CD14-positive monocyte (primary cell): ENCODE data around the gene VPS36. TPM values are rescaled to one million over a fixed set of nuclear protein-coding genes. Genes with fewer than 3 reads are reported as not detected.

Source experiments
- DNase-seq, 3 donors: peaks; one replicate each; pipeline ENCODE4 v3.0.0-alpha.2; 2011 to 2022
- H2AFZ ChIP-seq: 2 replicates; pipeline ENCODE4 v1.6.0; 2012; ENCODE audit warnings: mild to moderate bottlenecking, low read depth, low read length, inconsistent platforms; ENCODE audit not compliant: insufficient read depth, poor library complexity, severe bottlenecking
- H3K27ac ChIP-seq, 2 donors: 1 replicate in 1 of 2; 2 replicates in 1 of 2; pipeline ENCODE4 v1.5.1; 2012 to 2013; ENCODE audit warnings: low read length in 2 of 2, control low read depth in 1 of 2, inconsistent platforms in 1 of 2, low read depth in 1 of 2, mild to moderate bottlenecking in 1 of 2
- H3K27me3 ChIP-seq, 2 donors: one replicate each; pipeline versions ENCODE4 v1.6.0 to v1.6.1; 2011 to 2013; ENCODE audit warnings: low read length in 2 of 2; ENCODE audit not compliant: control insufficient read depth in 2 of 2, insufficient read depth in 2 of 2
- H3K36me3 ChIP-seq, 2 donors: replicated peaks in 1 of 2; 1 replicate in 1 of 2; 2 replicates in 1 of 2; pipeline versions ENCODE4 v1.5.1 to v1.6.1; 2012 to 2013; ENCODE audit warnings: low read length in 2 of 2, control low read depth in 1 of 2, inconsistent platforms in 1 of 2, mild to moderate bottlenecking in 1 of 2; ENCODE audit not compliant: insufficient read depth in 2 of 2, control insufficient read depth in 1 of 2
- H3K4me1 ChIP-seq, 2 donors: 1 replicate in 1 of 2; 2 replicates in 1 of 2; pipeline versions ENCODE4 v1.5.1 to v1.6.1; 2012 to 2013; ENCODE audit warnings: low read length in 2 of 2, control low read depth in 1 of 2, inconsistent platforms in 1 of 2, mild to moderate bottlenecking in 1 of 2, moderate library complexity in 1 of 2; ENCODE audit not compliant: insufficient read depth in 2 of 2, control insufficient read depth in 1 of 2
- H3K4me2 ChIP-seq: replicated peaks from 2 replicates; pipeline ENCODE3; 2012; ENCODE audit warnings: low read length, moderate library complexity, mild to moderate bottlenecking; ENCODE audit not compliant: poor library complexity, severe bottlenecking; ENCODE audit errors: extremely low read depth
- H3K4me3 ChIP-seq, 3 experiments: fragments of 200-600 bp in 1 of 3; sonication (generic) in 1 of 3; replicated peaks in 1 of 3; 1 replicate in 2 of 3; 2 replicates in 1 of 3; pipeline ENCODE4 v1.5.1; 2011 to 2013; ENCODE audit warnings: low read length in 3 of 3, mild to moderate bottlenecking in 3 of 3, control low read depth in 2 of 3, low read depth in 2 of 3, inconsistent platforms in 1 of 3, moderate library complexity in 1 of 3
- H3K79me2 ChIP-seq: 2 replicates; pipeline ENCODE4 v1.6.0; 2012; ENCODE audit warnings: mild to moderate bottlenecking, control low read depth, inconsistent platforms, low read length, moderate library complexity; ENCODE audit not compliant: insufficient read depth
- H3K9ac ChIP-seq: 2 replicates; pipeline ENCODE4 v1.6.0; 2017; ENCODE audit warnings: low read length, mild to moderate bottlenecking; ENCODE audit not compliant: insufficient read depth, poor library complexity, severe bottlenecking
- H3K9me3 ChIP-seq, 2 donors: replicated peaks in 1 of 2; 1 replicate in 1 of 2; 2 replicates in 1 of 2; pipeline versions ENCODE4 v1.5.1 to v1.6.1; 2012 to 2013; ENCODE audit warnings: low read length in 2 of 2, control low read depth in 1 of 2; ENCODE audit not compliant: control insufficient read depth in 1 of 2, insufficient read depth in 1 of 2
- H4K20me1 ChIP-seq: 2 replicates; pipeline ENCODE4 v1.6.0; 2012; ENCODE audit warnings: mild to moderate bottlenecking, low read length, control low read depth, moderate library complexity; ENCODE audit not compliant: insufficient read depth
- H3K27ac Mint-ChIP-seq, 7 donors: one replicate each; pipeline ENCODE4 v1.8.0; 2020; ENCODE audit warnings: mild to moderate bottlenecking in 7 of 7, mixed read lengths in 7 of 7, moderate library complexity in 6 of 7, inconsistent platforms in 2 of 7
- H3K27me3 Mint-ChIP-seq, 3 donors: one replicate each; pipeline ENCODE4 v1.8.0; 2021 to 2022; ENCODE audit warnings: low read depth in 3 of 3, mild to moderate bottlenecking in 3 of 3, mixed read lengths in 3 of 3, moderate library complexity in 3 of 3, inconsistent platforms in 1 of 3
- H3K36me3 Mint-ChIP-seq, 2 donors: one replicate each; pipeline ENCODE4 v1.8.0; 2020; ENCODE audit warnings: mixed read lengths in 2 of 2, inconsistent platforms in 1 of 2, mild to moderate bottlenecking in 1 of 2
- H3K4me1 Mint-ChIP-seq: one replicate; pipeline ENCODE4 v1.8.0; 2020; ENCODE audit warnings: mild to moderate bottlenecking, mixed read lengths
- H3K4me3 Mint-ChIP-seq, 2 donors: one replicate each; pipeline ENCODE4 v1.8.0; 2020; ENCODE audit warnings: mild to moderate bottlenecking in 2 of 2, mixed read lengths in 2 of 2, moderate library complexity in 1 of 2
- H3K9me3 Mint-ChIP-seq, 7 donors: one replicate each; pipeline ENCODE4 v1.8.0; 2020 to 2022; ENCODE audit warnings: mixed read lengths in 7 of 7, mild to moderate bottlenecking in 6 of 7, moderate library complexity in 6 of 7, inconsistent platforms in 2 of 7
- WGBS: methylation state at CpG from one replicate; pipeline ENCODE4 v1.1.5; 2013; ENCODE audit warnings: missing lambda C conversion rate; ENCODE audit not compliant: insufficient coverage; 5-methylcytosine and 5-hydroxymethylcytosine counted together
- intact Hi-C, 2 donors: fragments of 100-400 bp; cut with micrococcal nuclease; formaldehyde crosslinking; loops; one replicate each; pipeline versions ENCODE4 v1.15.0 to v1.15.1; 2023
- polyA plus RNA-seq, 3 donors: library from polyadenylated mRNA; depleted of rRNA in 1 of 3; unstranded in 2 of 3; stranded (reverse) in 1 of 3; fragments of 300-500 nt in 2 of 3; fragments of >200 nt in 1 of 3; fragmentation: Illumina TruSeq in 2 of 3; gene quantifications; 1 replicate in 2 of 3; 2 replicates in 1 of 3; pipeline ENCODE4 v1.2.3, GENCODE V29; 2012 to 2021
- TF ChIP-seq, protein P1 (sequence below): fragments of 200-600 bp; IDR thresholded peaks from one replicate; pipeline ENCODE4 v1.8.0; 2022; ENCODE audit warnings: antibody characterized with exemption, mild to moderate bottlenecking

VPS36 gene
- polyA plus RNA-seq, 3 donors, result 20.3 to 37.0 (median 25.2) TPM

DNA sequence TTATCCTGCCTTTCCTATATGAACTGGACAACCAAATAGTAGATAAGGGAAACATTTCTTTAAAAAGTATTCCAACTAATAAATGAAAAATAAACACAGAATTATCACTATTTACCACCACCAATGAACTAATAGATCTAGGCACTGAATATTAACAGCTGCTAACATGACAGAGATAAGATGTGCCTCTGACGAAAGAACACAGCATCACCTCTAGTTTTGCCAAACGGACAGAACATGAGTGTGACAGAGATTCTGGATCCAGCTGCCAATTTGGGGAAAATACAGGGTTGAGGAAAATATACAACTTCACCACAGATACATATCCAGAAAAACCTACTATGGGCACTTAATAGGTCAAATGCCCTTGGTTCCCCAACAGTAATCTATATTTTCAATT, 18.0 kb downstream of the VPS36 start:
- Mint-ChIP-seq H3K4me1 (no peaks in the 10 kb centered on the region), H3K36me3 (peaks cover 80 to 84% of the 10 kb centered on the region in 2 donors)

DNA sequence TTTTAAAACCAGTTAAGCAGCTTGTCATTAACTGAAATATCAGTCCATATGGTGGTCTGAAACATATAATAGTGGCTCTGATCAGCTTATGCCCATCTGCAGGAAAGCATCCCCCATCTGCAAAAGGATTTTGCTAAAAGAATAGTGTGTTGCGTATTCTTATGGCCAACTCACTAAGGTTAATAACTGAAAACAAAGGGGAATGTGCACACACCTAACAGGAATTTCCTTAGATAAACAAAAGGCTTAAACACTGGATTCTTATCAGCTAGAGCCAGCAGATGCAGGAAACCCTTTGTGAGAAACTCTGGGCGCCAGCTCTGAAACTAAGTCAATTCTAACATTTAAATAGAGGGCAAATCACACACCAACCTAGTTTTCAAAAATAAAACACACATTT, 22.1 kb downstream of the VPS36 start:
- DNase-seq, result no peak
- TF ChIP-seq, protein P1, sequence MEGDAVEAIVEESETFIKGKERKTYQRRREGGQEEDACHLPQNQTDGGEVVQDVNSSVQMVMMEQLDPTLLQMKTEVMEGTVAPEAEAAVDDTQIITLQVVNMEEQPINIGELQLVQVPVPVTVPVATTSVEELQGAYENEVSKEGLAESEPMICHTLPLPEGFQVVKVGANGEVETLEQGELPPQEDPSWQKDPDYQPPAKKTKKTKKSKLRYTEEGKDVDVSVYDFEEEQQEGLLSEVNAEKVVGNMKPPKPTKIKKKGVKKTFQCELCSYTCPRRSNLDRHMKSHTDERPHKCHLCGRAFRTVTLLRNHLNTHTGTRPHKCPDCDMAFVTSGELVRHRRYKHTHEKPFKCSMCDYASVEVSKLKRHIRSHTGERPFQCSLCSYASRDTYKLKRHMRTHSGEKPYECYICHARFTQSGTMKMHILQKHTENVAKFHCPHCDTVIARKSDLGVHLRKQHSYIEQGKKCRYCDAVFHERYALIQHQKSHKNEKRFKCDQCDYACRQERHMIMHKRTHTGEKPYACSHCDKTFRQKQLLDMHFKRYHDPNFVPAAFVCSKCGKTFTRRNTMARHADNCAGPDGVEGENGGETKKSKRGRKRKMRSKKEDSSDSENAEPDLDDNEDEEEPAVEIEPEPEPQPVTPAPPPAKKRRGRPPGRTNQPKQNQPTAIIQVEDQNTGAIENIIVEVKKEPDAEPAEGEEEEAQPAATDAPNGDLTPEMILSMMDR, result no peak
- no peak overlapping the region for H3K4me3 ChIP-seq
- Mint-ChIP-seq H3K4me3 (no peak overlapping the region), H3K4me1 (no peaks in the 10 kb centered on the region), H3K27me3 (no peaks in the 10 kb centered on the region), H3K9me3 (peaks cover 0 to 4% (median 0%) of the 10 kb centered on the region in 7 donors), H3K27ac (no peak overlapping the region), H3K36me3 (peaks cover 71 to 84% of the 10 kb centered on the region in 2 donors)
- H3K9ac ChIP-seq, result no peak overlapping the region
- no peak overlapping the region for H3K4me2 ChIP-seq
- no peaks in the 10 kb centered on the region for H3K27me3 ChIP-seq
- no peak overlapping the region for H2AFZ ChIP-seq
- H3K4me1 ChIP-seq, result no peaks in the 10 kb centered on the region
- 100% methylated on average over 1 of the region's 2 CpGs for WGBS
- H3K36me3 ChIP-seq, result peaks cover 71 to 94% of the 10 kb centered on the region in 2 donors
- H3K79me2 ChIP-seq, result no peaks in the 10 kb centered on the region
- no peaks in the 10 kb centered on the region for H4K20me1 ChIP-seq
- no peak overlapping the region for H3K27ac ChIP-seq
- intact Hi-C loops, result no loop called here
- H3K9me3 ChIP-seq, result no peaks in the 10 kb centered on the region

More for the DNA sequence above, 18.0 kb downstream of the VPS36 start:
- H3K4me1 ChIP-seq, result no peaks in the 10 kb centered on the region
- no peak overlapping the region for H2AFZ ChIP-seq
- no peak overlapping the region for H3K4me3 ChIP-seq
- TF ChIP-seq, protein P1, result no peak
- Mint-ChIP-seq H3K27me3 (no peaks in the 10 kb centered on the region), H3K9me3 (no peaks in the 10 kb centered on the region), H3K27ac (no peak overlapping the region), H3K4me3 (no peak overlapping the region)
- intact Hi-C loops, result no loop called here
- no peak for DNase-seq
- no CpG with 5 or more reads among the region's 2 CpGs for WGBS
- H3K4me2 ChIP-seq, result no peak overlapping the region
- no peak overlapping the region for H3K27ac ChIP-seq
- H3K9me3 ChIP-seq, result no peaks in the 10 kb centered on the region
- H3K79me2 ChIP-seq, result no peaks in the 10 kb centered on the region
- no peak overlapping the region for H3K9ac ChIP-seq
- H3K27me3 ChIP-seq, result no peaks in the 10 kb centered on the region
- H3K36me3 ChIP-seq, result peaks cover 77 to 96% of the 10 kb centered on the region in 2 donors
- H4K20me1 ChIP-seq, result no peaks in the 10 kb centered on the region
